HG03520 (cell line): ENCODE data around the gene ARHGAP35.
"Not testable (repeated sequence)": the region's sequence is repeated elsewhere in the genome, so short reads cannot be mapped to it uniquely, and the experiment has no call there.

Experiments used
- ATAC-seq: cut with Tn5 transposase; IDR thresholded peaks from one replicate; pipeline ENCODE4 v1.9.1; 2021; ENCODE audit warnings: mild to moderate bottlenecking, moderate library complexity; ENCODE audit not compliant: unreplicated experiment

ARHGAP35 gene

DNA sequence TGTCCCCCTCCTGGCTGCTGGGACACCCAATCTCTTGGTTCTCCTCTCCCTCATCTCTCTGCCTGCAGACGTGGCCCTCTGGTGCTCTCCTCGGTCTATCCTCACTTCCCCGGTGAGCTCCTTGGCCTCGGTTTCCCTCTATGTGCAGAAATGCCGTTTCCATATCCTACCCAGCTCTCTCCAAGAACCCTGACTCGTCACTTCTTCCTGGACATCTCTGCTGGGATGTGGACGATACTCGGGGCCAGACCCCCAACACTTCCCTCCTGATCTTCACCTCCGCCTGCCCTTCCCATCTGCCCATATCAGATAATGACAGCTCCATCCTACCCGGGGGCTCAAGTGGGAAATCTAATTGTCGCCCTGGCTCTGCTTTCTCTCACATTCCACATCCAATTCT lies 18.0 kb upstream of the ARHGAP35 start:
- ATAC-seq = no peak

DNA sequence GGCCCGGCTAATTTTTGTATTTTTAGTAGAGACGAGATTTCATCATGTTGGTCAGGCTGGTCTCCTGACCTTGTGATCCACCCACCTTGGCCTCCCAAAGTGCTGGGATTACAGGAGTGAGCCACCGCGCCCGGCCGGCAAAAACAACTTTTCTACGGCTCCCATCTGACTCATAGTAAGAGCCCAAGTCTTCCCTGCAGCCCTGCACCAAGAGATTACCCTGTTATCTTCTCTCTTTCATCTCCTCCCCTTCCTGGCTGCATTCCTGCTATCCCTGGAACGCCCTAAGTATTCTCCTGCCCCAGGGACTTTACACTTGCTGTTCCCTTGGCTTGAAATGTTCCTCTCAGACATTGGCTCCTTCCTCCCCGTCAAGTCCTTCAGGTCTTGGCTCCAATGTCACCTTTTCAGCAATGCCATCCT lies 16.7 kb upstream of the ARHGAP35 start:
- no peak for ATAC-seq

DNA sequence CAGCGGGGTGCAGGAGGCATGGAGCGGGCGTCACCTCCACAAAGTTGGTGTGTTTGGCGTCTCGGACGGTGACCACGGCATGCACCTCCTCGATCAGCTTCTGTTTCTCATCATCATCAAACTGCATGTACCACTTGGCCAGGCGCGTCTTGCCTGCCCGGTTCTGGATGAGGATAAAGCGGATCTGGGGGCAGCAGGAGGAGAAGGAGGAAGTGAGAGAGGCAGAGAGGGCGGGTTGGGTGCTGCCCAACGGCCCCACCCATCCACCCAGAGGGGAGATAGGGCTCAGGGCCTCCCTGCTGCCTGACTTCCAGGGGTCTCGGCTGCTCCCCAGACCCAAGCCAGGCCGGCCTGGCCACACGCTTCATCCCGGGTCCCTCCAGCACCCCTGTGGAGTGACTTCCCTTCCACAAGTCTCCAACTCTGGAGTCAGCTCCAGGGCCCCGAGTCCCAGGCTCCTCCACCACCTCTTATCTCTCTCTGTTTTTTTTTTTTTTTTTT lies 14.8 kb upstream of the ARHGAP35 start:
- no peak for ATAC-seq

DNA sequence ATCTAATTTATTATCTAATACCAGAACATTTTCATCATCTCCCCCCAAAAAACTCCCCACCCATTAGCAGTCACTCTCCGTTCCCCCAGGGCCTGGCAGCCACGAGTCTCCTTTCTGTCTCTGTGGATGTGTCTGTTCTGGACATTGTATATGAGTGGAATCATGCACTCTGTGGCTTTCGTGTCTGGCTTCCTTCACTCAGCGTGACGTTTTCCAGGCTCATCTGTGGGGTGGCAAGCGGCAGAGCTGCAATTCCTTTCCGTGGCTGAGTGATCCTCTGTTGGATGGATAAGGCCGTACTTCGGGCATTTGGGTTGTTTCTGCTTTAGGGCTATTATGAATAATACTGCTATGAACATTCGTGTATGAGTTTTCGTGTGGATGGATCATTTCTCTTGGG lies 13.3 kb upstream of the ARHGAP35 start:
- ATAC-seq = no peak

DNA sequence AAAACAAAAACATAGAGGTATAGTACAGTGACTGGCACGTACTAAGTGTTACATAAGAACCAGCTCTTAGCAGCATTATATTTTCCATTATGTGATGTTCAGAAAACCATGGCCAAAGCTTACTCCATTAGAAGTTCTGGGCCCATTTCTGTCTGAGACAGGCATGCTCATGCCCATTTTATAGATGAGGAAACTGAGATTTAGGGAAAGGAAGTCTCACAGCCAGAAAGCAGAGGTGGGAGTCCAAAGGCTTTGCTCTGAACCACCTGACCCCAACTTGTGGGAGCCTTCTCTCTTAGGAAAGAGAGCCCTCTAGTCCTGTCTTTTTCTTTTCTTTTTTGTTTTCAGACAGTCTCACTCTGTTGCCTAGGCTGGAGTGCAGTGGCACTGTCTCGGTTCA lies 12.4 kb upstream of the ARHGAP35 start:
- ATAC-seq = no peak

DNA sequence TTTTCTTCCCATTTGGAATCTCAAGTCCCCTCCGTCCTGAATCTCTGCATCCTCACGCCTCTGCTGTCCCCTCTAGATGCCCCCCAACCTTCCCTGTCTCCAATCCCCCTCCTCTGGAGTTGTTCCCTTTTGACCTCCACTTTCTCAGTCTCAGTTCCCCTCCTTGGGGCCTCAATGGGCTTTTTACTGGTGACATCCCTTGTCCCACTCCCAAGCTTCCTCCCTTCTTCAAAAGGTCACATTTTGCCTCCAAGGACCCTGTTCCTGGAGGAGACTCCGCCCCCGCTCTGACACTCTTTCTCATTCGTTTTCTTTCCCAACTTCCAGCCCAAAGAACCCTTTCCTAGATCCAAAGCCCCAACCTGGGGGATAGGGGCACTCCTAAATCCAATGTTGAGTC lies 11.2 kb upstream of the ARHGAP35 start:
- no peak for ATAC-seq

DNA sequence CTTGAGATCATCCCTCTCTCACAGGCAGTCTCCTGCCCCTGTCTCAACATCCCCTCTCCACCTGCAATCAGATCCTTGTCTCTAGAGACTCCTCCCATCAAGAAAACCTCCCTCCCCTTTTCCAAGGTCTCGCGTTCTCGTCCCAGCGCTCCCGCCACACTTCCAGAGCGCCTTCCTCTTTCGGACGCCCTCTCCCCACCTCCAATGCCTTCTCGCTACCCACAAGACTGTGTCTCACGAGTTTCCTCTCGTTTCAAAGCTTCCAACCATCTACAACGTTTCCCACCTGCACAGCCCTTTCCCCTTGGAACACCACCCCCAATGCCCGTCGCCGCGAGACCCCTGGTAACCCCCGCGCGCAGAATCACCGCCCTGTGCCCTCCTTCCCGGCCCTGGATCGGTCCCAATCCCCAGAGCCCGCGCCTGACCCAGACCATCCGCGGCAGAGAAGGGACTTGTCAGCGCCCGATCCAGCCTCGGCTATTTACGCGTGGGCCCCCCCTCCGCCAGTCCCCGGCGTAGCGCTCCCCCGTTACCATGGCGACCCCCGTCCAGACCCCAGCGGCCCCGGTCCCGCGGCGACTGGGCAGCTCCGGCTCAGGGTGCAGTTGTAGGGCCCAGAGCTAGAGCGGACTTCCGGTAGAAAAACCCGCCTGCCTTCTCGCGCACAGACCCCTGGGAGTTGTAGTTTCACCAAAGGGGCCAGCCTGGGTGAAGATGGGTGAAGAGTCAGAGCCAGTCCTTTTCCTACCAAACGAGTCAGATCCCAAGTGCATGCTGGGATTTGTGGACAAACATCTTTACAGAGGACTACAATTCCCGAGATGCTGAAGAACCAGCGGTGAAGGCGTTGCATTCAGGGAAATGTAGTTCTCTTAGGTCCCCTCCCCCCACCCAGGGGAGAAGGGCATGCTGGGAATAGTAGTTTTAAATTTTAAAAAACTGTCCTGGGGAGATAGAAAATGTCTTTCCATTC lies 10.3 kb upstream of the ARHGAP35 start, which contains the start of gene AP2S1:
AP2S1 (minus strand) TSS at position 619 of the 976 bp plus-strand sequence; CDS start at position 539, 80 bp downstream.
- peak; percentile 85 for ATAC-seq

DNA sequence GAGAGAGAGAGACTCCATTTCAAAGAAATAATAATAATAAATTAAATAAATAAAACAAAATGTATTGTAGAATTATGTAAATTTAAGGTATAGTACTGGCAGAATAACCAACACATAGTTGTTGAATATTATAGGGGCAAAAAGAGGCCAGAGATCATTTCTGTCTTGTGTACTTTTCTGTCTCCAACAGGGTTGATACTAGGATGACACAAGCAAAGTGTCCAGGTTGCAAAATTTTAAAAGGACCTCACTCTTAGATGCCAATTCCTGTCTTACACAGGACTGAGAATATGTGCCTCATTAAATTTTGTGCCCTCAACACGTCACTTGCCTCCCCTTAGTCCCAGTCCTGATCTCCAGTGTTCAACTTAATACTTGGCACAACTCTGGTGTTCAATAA lies 8.0 kb upstream of the ARHGAP35 start:
- ATAC-seq = no peak

DNA sequence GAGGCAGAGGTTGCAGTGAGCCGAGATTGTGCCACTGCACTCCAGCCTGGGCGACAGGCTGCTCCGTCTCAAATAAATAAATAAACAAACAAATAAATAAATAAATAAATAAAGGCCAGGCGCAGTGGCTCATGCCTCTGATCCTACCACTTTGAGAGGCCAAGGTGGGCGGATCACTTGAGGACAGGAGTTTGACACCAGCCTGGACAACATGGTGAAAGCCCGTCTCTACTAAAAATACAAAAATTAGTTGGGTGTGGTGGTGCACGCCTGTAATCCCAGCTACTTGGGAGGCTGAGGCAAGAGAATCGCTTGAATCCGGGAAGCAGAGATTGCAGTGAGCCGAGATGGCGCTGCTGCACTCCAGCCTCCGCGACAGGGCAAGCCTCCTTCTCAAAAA lies 6.1 kb upstream of the ARHGAP35 start:
- not testable (repeated sequence) for ATAC-seq

DNA sequence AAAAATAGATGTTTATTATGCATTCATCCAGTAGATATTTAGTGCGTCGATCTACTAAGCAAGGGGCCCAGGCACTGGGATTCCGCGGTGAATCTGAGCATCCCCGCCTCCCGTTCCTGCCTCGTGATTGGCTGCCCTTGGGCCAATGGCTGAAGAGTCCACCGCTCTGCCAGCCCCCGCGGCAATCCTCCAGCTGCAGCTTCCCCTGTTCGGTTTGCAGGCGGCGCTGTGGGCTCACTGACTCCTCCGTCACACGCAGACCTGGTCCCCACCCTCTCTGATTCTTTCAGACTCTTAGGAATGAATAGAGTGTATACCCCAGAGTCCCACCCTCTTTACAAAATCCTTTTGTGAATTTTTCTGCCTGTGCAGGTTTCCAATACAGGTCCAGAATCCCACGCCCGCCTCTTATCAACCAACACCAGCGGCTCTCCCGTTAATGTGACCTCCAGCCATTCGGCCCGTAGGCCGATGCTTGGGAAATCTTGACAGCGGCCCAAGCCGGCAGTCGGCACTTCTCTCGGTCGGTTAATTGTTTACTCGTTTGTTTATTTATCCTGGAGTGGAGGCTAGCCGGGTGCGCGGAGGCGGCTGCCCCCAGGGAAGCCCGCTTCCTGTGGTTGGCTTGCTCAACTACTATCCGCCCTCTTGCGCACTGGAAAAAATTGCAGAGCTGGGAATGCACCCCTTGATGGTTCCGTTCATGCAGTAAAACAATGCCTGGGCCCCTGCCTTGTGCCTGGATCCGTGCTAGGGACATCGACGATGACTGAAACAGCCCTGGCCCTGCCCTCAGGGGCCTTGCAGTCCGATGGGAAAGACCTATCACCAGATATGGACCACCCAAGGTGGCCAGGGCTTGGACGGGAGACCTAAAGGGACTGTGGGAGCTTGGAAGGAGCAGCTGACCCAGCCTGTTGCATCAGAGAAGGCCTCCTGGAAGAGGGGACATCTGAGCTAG lies 4.5 kb upstream of the ARHGAP35 start:
- ATAC-seq = no peak

DNA sequence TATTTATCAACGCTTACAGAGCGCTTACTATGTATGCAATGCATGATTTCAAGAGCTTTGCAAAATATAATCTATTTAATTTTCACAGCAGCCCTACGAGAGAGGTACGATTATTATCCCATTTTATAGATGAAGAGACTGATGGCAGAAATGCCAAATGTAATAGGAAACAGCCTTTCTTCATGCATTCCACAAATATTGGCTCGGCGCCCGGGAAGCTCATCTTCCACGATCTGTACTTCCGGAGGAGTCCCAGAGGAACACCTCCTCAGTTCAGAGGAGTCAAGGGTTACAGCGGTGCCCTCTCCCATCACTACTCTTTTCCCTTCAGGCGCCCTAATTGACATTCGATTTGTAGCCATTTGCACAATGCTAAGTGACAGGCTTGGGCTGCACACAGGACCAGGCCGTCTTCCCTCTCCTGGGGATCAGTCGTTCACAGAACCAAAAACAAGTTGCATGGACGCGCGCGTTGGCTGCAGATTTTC lies 1.1 kb upstream of the ARHGAP35 start:
- no peak for ATAC-seq

DNA sequence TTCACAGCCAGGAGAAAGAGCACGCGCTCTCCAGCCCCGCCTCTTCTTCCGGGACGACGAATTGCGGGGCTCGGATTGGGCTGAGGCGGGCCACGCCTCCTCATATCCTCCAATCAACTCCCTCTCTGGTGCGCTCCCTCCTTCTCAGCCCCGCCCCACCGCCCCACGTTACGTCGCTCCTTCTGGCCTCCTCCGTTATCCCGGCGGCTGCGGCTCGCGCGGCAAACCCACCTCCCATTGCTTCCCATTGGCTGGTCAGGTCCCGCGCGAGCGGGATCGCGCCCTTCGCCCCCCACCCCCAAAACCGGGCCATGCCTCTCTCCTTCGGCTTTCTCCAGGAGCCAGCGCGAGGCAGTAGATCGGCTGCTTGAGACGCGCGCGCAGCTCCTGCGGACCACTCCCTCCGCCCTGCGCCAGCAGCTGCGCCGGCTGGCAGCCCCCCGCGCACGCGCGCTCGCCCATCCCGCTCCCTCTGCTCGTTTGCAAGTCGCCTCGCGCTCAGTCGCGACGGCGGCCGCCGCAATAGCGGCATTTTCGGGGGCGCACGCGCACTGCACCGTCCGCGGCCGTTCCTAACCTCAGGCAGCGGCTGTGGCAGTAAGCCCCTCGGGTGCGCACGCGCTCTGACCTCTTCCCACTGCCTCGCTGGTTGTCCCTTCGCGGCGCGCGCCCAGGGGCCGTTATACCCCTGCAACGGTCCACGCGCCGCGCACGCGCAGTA lies 512 bp upstream of the ARHGAP35 start:
- peak; percentile 76 for ATAC-seq

DNA sequence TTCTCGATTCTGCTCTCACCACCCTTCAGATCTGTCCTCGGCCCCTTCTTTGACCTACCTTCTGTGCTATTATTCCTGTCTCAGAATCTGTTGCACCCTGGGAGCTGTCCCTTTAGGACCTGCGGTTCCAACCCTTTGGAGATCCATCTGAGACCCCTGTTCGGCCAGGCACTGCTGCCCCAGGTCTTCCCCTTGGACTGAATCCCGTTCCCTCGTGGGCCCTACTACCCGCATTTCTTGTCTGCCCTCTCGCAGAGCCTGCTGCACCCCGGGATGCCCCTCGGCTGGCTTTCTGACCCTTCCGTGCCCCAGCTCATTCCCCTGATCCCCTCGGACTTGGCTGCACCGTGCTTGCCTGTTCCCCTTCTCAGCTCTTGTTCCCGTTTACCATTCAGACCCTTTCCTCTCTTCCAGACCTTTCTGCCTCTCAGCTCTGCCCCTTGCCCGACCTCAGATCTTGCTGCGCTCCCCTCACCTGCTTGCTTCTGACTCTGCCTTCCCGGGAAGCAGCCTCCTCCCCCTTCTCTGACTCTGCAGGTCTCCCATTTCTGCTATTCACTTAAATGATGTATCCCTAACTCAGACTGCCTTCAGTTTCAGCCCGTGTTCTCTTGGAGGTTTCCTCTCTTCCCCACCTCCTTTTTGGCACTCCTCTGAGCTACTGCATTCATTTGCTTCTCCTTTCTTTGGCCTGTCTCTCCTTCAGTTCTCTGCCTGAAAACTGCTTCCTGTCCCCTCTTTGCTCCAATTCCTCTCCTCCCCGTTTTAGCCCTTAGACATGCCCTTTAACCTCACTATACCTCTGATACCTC lies 1.1 kb downstream of the ARHGAP35 start:
- ATAC-seq = no peak

DNA sequence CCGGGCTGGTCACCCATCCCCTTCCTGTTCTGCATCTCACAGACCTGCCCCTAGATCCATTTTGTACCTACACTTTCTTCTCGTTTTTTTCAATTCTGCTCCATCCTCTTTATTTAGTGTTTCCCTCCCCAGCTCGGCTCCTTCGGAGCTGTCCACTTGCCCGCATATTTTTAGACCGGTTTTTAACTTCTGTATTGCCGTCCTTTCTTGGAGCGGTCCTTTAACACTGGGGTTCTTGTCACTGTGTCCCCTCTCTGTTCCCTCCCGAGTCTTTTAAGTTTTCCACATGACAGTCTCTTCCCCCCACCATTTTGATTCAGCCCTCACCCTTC lies 1.7 kb downstream of the ARHGAP35 start:
- no peak for ATAC-seq

DNA sequence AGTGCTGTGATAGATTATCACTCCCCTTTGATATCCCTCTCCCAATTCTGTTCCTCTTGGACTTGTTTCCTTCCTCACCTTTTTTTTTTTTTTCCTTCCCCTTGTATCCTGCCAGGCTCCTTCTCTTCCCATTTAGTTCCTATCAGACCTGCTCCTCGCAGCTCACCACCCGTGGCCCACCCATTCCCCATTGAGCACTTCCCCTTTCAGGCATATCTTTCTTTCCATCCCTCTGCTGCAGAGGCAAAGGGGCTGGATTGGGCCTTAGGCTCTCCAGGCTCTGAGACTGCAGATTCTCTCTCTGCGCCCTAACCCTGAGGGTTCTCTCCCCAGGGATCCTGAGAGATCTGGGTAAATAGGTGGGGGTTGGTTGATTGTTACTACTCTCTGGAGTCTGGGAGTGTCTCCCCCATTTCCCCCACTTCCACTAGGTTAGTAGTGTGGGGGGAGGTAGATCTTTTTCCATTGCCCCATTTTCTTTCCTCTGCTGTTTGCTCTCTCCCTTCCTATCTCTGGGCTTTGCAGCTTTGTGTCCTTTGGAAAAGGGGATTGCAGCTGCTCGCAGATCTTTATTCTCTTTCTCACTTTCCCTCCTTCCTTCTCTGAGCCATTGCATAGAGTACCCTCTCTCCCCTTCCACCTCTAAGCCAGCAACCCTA lies 2.3 kb downstream of the ARHGAP35 start:
- no peak for ATAC-seq

DNA sequence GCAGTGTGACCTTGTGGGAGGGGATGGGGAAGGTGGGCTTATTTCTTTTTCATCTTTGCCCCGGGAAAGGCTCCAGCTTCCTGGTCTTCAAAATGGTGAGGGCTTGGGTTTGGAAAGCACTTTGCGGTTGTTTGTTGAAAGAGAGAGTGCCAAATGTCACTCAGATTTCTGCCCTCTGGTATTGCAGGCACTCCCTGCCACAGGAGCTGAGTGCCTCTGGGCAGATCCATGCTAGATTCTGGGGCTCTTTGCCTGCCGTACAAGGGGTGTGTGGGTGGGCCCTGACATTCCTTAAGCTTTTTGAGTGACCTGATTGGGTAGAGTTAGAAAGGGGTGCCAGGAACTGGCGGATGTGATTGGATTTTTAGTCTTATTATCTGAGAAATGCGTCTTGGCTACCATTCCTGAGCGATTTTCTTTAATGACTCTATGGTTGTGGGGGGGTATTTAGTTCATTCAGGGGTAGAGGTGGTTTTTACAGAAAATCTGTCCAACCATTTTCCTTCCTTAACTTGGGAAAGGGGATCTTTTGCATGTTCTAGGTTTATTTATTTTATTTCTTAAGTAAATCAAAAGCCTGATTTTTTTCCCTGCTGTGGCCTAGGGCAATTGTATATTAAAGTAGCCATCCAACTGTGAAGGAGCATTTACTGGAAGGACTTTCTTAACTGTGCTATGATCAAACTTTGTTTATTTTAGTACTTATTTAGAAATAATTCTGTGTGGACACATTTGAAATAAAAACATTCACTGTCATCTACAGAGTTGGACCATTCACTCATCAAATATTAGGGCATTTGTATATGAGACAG lies 3.2 kb downstream of the ARHGAP35 start:
- ATAC-seq = no peak

DNA sequence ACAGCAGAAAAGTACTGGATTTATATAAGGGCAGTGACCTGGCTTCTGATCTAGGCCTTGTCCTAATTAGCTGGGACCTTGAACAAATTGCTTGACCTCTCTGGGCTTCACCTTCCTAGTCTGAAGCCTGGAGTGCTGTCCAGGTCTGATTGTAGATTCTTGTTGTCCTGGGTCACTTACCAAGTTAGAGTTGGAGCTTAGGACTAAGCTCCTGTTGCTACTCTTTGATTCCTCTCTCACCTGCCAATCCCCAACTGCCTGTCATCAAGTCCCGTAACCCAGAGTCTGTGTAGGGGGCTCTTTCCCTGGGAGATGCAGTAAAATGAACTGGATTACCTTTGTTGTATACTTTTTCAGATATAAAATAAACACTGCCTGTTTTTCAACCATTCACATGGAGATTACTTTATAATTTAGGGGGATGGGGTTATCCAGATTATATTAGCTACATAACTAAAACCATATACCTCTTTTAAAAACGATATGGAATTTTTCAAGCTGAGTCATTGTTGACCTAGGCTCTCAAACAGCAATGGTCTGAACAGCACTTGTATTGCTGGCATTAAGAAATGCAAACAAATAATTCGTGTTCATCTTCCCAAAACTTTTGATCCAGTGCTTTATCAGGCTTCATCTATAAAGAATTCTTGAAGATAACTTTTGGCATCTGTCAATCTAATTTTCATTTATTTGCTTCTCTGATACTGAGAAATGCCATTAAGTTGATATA lies 5.8 kb downstream of the ARHGAP35 start:
- no peak for ATAC-seq

DNA sequence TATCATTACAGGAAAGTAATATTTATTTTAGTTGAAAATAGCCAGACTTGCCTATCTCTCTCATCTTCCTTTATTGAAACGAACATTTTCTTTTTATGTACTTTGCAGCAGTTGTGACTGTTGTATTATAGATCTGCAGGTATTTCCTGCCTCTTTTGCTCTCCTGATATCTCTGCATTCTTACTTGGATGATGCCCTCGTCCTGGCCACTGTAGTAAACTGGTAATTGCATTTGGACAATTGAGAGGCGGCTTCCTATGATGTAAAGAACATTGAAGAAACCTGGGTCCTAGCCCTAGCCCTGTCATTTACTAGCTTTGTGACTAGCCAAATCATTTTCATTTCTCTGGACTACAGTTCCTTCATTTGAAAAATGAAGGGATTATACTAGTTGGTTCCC lies 6.4 kb downstream of the ARHGAP35 start:
- no peak for ATAC-seq
